ENCODE results near the gene UBTF.

DNA sequence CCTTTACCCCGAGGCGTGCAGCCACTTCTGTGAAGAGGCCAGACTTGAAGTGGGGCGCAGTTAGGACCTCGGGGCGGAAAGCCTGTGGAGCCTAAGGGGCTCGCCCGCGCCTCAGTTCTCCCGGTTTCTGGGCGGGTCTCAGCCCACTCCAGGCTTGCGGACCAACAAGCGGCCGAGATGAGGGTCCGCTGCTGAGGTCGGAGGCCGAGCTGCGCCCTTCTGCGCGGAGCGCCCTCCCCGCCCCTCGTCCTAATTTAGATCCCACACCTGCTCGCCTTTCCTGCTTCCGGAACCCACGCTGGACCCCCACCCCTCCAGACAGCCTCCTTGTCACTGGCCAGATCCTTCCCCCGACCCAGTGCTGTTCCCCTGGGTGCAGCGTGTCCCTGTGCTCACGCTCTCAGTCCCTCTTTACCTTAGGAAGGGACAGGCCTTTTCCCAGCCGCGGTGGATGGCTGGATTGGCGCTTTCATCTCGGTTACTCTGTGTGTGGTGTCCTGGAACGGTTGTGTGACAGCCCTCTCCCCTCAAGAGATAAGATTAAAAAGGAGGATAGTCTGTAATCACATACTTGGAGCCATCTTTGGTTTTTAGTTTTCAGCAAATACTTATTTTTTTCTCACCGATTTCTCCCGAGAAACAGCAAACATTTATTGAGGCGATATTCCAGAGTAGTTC lies 18.9 kb downstream of the UBTF start:
- TF ChIP-seq, protein P1, sequence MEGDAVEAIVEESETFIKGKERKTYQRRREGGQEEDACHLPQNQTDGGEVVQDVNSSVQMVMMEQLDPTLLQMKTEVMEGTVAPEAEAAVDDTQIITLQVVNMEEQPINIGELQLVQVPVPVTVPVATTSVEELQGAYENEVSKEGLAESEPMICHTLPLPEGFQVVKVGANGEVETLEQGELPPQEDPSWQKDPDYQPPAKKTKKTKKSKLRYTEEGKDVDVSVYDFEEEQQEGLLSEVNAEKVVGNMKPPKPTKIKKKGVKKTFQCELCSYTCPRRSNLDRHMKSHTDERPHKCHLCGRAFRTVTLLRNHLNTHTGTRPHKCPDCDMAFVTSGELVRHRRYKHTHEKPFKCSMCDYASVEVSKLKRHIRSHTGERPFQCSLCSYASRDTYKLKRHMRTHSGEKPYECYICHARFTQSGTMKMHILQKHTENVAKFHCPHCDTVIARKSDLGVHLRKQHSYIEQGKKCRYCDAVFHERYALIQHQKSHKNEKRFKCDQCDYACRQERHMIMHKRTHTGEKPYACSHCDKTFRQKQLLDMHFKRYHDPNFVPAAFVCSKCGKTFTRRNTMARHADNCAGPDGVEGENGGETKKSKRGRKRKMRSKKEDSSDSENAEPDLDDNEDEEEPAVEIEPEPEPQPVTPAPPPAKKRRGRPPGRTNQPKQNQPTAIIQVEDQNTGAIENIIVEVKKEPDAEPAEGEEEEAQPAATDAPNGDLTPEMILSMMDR (IDR thresholded peaks at IDR 0.05), result no peak
- no peak for TF ChIP-seq POLR2A (IDR thresholded peaks at IDR 0.05)
- peak in 1 of 3 donors; percentile 13 for TF ChIP-seq POLR2AphosphoS5 (IDR thresholded peaks at IDR 0.05)

Measured in breast epithelium (tissue), 3 donors.